ENCODE measurements around the gene HNRNPH2. TPM values are rescaled to one million over a fixed set of nuclear protein-coding genes. Genes with fewer than 3 reads are reported as not detected.

The HNRNPH2 gene
- total RNA-seq: 60.8 TPM

GRCh38 chrX:101407748-101408531, at the start of gene HNRNPH2, which contains the start of gene GLA:
HNRNPH2 (plus strand) TSS chrX:101408222; CDS start chrX:101411989, 3,767 bp downstream.
GLA (minus strand) TSS chrX:101407925; CDS start chrX:101407903, 22 bp downstream.

GRCh38 chrX:101385795-101386541, 22.1 kb upstream of the HNRNPH2 start, which contains the start of gene BTK:
BTK (minus strand) TSS chrX:101386191; CDS start chrX:101375284, 10,907 bp downstream.

GRCh38 chrX:101390664-101391525, 17.1 kb upstream of the HNRNPH2 start, which contains the start of gene RPL36A:
RPL36A (plus strand) TSS chrX:101391011; CDS start chrX:101391044, 33 bp downstream.

Other genes with a start within 250 kb of the HNRNPH2 start
- gene DRP2, start 188.4 kb upstream of the HNRNPH2 start, total RNA-seq: 2.9 TPM
- gene TAF7L, start 116.9 kb upstream of the HNRNPH2 start, total RNA-seq: 0.18 TPM
- 7.1 TPM for gene TIMM8A, start 59.5 kb upstream of the HNRNPH2 start, total RNA-seq
- 6.0 TPM for gene BTK, start 22.0 kb upstream of the HNRNPH2 start, total RNA-seq
- gene RPL36A, start 17.2 kb upstream of the HNRNPH2 start, total RNA-seq: 376 TPM
- 25.6 TPM for gene GLA, start 297 bp upstream of the HNRNPH2 start, total RNA-seq
- gene ARMCX4, start 77.2 kb downstream of the HNRNPH2 start, total RNA-seq: 16.4 TPM
- 43.8 TPM for gene ARMCX1, start 142.3 kb downstream of the HNRNPH2 start, total RNA-seq
- gene ARMCX6, start 209.8 kb downstream of the HNRNPH2 start, total RNA-seq: 43.2 TPM
- gene ARMCX3, start 214.9 kb downstream of the HNRNPH2 start, total RNA-seq: 74.8 TPM

Measured in metanephros (tissue), 1 donor.